GM23338 (cell line): Measurements from ENCODE around the gene ZNF646.

ENCODE experiments used
- EZH2 ChIP-seq: fragments of 200-600 bp; sonication (generic); IDR thresholded peaks from one replicate; pipeline ENCODE4 v1.8.0; 2017; ENCODE audit warnings: antibody characterized with exemption, mild to moderate bottlenecking, low read depth; ENCODE audit not compliant: unreplicated experiment
- EZH2phosphoT487 ChIP-seq: fragments of 200-600 bp; sonication (generic); IDR thresholded peaks from one replicate; pipeline ENCODE4 v1.8.1; 2018; ENCODE audit warnings: antibody characterized with exemption; ENCODE audit not compliant: unreplicated experiment
- POLR2AphosphoS5 ChIP-seq: IDR thresholded peaks from 2 replicates; pipeline ENCODE4 v1.6.1; 2016; ENCODE audit warnings: antibody characterized with exemption, low read depth
- TF ChIP-seq, protein P1 (sequence below): IDR thresholded peaks from one replicate; pipeline ENCODE4 v1.6.1; 2018; ENCODE audit warnings: antibody characterized with exemption; ENCODE audit not compliant: unreplicated experiment
- TF ChIP-seq, protein P2 (sequence below), 2 experiments: fragments of 200-600 bp in 1 of 2; sonication (generic) in 1 of 2; conservative IDR thresholded peaks; 2 replicates each; pipeline versions ENCODE4 v1.5.1 to v1.6.1; 2016 to 2017; ENCODE audit warnings: antibody characterized with exemption in 2 of 2, low read depth in 2 of 2, mild to moderate bottlenecking in 2 of 2, moderate library complexity in 1 of 2

DNA sequence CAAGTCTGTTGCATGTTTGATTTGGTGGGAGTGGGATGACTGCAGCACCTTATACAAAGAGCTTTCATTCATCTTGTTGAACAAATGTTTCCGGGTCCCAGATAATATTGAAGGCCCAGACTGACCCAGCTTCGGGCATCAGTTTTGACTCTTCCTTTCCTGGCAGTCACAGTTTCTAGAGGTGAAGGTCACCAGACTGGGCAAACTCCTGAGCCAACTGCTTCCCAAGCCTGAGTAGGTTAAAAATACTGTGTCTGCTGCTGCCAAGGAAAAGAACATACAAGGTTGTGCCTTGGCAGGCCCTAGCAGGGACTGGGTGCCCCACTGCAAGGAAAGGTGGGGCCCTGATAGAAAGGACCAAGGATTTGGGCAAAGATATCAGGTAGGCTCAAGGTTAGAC lies 38.5 kb downstream of the ZNF646 start:
- TF ChIP-seq, protein P1, sequence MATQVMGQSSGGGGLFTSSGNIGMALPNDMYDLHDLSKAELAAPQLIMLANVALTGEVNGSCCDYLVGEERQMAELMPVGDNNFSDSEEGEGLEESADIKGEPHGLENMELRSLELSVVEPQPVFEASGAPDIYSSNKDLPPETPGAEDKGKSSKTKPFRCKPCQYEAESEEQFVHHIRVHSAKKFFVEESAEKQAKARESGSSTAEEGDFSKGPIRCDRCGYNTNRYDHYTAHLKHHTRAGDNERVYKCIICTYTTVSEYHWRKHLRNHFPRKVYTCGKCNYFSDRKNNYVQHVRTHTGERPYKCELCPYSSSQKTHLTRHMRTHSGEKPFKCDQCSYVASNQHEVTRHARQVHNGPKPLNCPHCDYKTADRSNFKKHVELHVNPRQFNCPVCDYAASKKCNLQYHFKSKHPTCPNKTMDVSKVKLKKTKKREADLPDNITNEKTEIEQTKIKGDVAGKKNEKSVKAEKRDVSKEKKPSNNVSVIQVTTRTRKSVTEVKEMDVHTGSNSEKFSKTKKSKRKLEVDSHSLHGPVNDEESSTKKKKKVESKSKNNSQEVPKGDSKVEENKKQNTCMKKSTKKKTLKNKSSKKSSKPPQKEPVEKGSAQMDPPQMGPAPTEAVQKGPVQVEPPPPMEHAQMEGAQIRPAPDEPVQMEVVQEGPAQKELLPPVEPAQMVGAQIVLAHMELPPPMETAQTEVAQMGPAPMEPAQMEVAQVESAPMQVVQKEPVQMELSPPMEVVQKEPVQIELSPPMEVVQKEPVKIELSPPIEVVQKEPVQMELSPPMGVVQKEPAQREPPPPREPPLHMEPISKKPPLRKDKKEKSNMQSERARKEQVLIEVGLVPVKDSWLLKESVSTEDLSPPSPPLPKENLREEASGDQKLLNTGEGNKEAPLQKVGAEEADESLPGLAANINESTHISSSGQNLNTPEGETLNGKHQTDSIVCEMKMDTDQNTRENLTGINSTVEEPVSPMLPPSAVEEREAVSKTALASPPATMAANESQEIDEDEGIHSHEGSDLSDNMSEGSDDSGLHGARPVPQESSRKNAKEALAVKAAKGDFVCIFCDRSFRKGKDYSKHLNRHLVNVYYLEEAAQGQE, result no peak
- TF ChIP-seq EZH2, result no peak
- TF ChIP-seq, protein P2, sequence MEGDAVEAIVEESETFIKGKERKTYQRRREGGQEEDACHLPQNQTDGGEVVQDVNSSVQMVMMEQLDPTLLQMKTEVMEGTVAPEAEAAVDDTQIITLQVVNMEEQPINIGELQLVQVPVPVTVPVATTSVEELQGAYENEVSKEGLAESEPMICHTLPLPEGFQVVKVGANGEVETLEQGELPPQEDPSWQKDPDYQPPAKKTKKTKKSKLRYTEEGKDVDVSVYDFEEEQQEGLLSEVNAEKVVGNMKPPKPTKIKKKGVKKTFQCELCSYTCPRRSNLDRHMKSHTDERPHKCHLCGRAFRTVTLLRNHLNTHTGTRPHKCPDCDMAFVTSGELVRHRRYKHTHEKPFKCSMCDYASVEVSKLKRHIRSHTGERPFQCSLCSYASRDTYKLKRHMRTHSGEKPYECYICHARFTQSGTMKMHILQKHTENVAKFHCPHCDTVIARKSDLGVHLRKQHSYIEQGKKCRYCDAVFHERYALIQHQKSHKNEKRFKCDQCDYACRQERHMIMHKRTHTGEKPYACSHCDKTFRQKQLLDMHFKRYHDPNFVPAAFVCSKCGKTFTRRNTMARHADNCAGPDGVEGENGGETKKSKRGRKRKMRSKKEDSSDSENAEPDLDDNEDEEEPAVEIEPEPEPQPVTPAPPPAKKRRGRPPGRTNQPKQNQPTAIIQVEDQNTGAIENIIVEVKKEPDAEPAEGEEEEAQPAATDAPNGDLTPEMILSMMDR (conservative IDR thresholded peaks at IDR 0.05; ENCODE audit: low read depth in 2 of 2), result no peak
- no peak for TF ChIP-seq POLR2AphosphoS5
- no peak for TF ChIP-seq EZH2phosphoT487
